Esophagus muscularis mucosa (tissue), 3 donors: Measurements from ENCODE around the gene INKA1.

Experiments used
- CTCF ChIP-seq, 3 experiments: fragments of 200-600 bp in 2 of 3; fragments of 450-650 bp in 1 of 3; sonication (generic) in 2 of 3; IDR thresholded peaks; one replicate each; pipeline ENCODE4 v1.5.1; 2017 to 2019; ENCODE audit warnings: antibody characterized with exemption in 3 of 3, mild to moderate bottlenecking in 2 of 3, moderate library complexity in 1 of 3
- EP300 ChIP-seq: sonication (generic); formaldehyde crosslinking; IDR thresholded peaks from one replicate; pipeline ENCODE4 v1.6.1; 2017; ENCODE audit warnings: antibody characterized with exemption

- no peak for TF ChIP-seq CTCF (IDR thresholded peaks at IDR 0.05)
- TF ChIP-seq EP300, result no peak
These were observed 43.8 kb upstream of the INKA1 start for GRCh38 chr3:49759226-49759625.
